OCI-M1 (cell line): Measurements from ENCODE around the gene ADAMTS4.

Source experiments
- DNase-seq: peaks from one replicate; lab custom pipeline; 2025; lab: John Stamatoyannopoulos, UW

The ADAMTS4 gene

GRCh38 chr1:161173711-161174110 is 25.1 kb downstream of the ADAMTS4 start:
- no peak for DNase-seq

GRCh38 chr1:161172776-161173376 is 26.0 kb downstream of the ADAMTS4 start:
- no peak for DNase-seq

DNA sequence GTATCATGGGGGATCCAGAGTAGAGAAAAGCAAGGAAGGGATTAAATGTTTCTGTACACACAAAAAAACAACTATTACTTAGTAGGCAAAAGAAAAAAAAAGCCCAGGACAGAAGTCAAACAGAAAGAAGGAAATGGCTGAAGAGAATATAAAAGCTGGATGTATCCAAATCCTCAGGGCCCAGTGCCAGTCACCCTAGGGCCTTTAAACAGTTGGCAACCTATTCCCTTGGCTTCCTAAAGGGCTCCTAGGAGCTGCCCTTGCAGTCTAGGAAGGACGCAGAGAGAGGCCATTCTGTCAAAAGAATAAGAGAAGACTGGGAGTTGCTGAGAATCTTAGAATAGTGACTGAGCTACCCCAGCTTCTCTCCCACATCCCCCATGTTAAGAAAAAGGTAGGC is 26.5 kb downstream of the ADAMTS4 start:
- no peak for DNase-seq

GRCh38 chr1:161171696-161172095 is 27.2 kb downstream of the ADAMTS4 start:
- DNase-seq, result no peak

GRCh38 chr1:161171191-161171590 is 27.7 kb downstream of the ADAMTS4 start:
- DNase-seq, result no peak

- DNase-seq, result no peak
These were observed 29.9 kb downstream of the ADAMTS4 start for GRCh38 chr1:161168906-161169305.

DNA sequence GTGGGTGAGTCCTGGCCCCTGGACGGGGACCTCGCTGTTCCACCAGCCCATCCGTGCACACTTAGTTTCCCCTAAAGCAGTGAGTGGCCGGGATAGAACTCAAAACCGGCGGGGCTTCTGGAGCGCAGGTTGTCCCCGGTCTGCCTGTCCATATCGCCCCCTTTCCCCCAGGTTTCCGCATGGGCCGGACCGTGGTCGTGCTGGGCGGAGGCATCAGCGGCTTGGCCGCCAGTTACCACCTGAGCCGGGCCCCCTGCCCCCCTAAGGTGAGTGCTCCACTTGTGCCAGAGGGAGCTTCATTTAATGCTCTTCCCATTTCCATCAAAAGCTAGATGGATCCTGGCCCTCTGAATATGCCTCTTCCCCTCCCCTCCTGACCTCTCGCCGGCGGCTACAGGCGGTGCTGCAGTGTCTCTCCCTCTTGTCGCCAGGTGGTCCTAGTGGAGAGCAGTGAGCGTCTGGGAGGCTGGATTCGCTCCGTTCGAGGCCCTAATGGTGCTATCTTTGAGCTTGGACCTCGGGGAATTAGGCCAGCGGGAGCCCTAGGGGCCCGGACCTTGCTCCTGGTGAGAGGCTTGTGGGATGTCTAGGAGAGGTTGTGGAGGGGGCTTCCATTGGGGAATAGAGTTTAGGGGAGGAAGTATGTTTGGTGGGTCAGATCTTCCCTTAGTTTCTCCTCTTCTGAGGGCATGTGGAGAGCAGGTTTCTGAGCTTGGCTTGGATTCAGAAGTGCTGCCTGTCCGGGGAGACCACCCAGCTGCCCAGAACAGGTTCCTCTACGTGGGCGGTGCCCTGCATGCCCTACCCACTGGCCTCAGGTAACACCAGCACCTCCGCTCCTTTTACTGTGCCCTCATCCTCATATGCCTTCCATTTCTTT is 31.9 kb downstream of the ADAMTS4 start:
- peak; percentile 84 for DNase-seq

- DNase-seq, result peak; percentile 100
These were observed 32.8 kb downstream of the ADAMTS4 start, which contains the start of gene PPOX for GRCh38 chr1:161165742-161166668. Gene PPOX, plus strand, starts transcription at chr1:161166426. Its CDS starts 422 bp downstream, at chr1:161166848.

- no peak for DNase-seq
These were observed 33.8 kb downstream of the ADAMTS4 start for GRCh38 chr1:161164901-161165610.

DNA sequence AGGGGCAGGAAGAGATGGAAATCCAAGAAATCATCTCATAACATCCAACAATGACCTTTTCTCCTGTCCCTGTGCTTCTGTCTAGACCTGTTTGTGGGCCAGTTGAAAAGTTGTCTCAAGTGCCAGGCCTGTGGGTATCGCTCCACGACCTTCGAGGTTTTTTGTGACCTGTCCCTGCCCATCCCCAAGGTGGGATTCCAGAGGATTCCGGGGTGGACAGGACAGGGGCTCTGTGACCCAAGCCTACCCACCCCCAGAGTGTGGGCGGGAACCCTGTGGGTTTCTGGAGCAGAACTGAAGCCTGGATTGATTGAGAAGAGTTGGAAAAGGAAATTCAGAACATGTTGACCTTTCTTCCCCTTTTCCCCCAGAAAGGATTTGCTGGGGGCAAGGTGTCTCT is 35.1 kb downstream of the ADAMTS4 start:
- no peak for DNase-seq

DNA sequence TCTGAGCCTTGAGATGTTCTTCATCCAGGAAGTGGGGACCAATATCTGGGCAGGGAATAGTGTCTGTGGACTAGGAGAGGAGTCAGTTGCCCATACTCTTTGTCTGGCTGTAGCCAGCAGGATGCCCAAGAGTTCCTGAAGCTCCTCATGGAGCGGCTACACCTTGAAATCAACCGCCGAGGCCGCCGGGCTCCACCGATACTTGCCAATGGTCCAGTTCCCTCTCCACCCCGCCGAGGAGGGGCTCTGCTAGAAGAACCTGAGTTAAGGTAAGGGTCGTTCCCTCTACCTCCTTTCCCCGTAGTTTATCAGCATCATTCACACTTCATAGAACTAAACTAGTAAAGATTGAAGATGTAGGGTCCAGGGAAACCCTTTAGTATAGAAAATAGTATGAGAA is 36.0 kb downstream of the ADAMTS4 start:
- no peak for DNase-seq

DNA sequence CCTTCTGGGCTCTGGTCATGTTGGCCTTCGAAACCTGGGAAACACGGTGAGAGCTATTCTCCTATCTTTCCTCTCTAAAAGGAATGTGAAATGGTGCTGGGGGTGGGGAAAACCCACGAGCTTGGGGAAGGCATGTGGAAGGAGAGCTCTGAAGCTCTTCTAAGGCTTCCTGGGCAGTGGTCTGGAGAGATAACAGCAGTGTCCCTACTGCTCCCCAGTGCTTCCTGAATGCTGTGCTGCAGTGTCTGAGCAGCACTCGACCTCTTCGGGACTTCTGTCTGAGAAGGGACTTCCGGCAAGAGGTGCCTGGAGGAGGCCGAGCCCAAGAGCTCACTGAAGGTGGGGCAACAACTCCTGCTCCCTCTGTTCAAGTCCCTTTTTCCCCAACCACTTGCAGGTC is 36.8 kb downstream of the ADAMTS4 start:
- DNase-seq, result no peak

GRCh38 chr1:161161652-161162051 is 37.2 kb downstream of the ADAMTS4 start:
- no peak for DNase-seq

DNA sequence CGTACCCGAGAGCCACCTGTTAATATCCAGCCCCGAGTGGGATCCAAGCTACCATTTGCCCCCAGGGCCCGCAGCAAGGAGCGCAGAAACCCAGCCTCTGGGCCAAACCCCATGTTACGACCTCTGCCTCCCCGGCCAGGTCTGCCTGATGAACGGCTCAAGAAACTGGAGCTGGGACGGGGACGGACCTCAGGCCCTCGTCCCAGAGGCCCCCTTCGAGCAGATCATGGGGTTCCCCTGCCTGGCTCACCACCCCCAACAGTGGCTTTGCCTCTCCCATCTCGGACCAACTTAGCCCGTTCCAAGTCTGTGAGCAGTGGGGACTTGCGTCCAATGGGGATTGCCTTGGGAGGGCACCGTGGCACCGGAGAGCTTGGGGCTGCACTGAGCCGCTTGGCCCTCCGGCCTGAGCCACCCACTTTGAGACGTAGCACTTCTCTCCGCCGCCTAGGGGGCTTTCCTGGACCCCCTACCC is 38.1 kb downstream of the ADAMTS4 start:
- no peak for DNase-seq

DNA sequence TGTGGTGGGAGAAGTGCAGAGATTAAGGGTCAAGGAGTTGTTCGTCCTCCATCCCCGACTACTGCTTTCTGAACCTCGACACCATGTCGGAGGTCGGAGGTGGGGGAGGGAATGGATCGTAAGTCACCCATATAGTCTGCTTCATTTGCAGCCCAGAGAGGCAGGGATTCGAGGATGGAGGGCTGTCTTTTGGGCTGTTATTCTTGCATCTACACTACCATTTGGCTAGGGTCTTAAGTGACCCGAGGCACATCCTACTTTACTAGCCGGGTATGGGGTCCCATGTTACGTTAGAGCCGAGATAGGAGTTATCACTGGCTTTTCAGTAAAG is 39.0 kb downstream of the ADAMTS4 start:
- DNase-seq, result no peak

GRCh38 chr1:161159087-161159912 is 39.6 kb downstream of the ADAMTS4 start, which contains the start of gene USP21:
Gene USP21, plus strand, starts transcription at chr1:161159500. Its CDS starts 1,141 bp downstream, at chr1:161160641.
- DNase-seq, result peak; percentile 96

DNA sequence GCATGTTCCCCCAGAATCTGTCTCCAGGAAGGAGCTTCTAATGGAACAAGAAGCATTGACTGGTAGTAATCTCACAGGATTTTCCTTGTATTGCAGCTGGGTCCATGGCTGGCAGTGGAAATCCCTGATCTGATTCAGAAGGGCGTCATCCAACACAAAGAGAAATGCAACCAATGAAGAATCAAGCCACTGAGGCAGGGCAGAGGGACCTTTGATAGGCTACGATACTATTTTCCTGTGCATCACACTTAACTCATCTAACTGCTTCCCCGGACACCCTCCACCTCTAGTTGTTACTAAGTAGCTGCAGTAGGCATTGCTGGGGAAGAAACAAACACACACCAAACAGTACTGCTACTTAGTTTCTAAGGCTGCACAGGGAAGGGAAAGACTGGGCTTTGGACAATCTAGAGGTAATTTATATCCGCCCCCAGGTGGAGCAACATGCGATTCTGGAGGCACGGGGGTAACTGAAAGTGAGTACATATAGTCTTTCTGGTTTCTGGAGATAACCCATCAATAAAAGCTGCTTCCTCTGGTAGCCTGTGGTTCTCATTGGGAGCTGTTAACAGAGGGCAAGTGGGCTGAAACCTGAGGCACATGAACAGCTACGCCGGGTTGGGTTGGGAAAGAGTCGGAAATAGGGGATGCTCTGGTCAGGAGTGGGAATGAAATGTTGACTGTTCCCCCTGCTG is 40.4 kb downstream of the ADAMTS4 start:
- DNase-seq, result peak; percentile 61

DNA sequence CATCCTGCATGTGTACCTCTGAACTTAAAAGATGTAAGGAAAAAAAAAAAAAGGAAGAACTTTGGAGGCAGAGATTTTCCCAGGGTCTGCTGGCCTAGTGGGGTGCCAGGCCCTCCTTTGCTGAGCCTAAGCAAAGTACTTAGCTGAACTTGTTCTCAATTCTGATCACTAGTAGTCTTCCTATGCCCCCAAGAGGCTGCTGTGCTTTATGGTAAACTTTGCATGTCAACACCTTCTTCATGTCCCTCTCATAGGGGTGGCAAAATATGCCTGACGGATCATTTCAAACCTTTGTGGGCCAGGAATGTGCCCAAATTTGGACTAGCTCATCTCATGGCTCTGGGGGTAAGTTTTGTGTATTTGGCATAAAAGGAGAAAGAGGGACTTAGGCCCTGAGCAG is 41.0 kb downstream of the ADAMTS4 start:
- DNase-seq, result no peak

DNA sequence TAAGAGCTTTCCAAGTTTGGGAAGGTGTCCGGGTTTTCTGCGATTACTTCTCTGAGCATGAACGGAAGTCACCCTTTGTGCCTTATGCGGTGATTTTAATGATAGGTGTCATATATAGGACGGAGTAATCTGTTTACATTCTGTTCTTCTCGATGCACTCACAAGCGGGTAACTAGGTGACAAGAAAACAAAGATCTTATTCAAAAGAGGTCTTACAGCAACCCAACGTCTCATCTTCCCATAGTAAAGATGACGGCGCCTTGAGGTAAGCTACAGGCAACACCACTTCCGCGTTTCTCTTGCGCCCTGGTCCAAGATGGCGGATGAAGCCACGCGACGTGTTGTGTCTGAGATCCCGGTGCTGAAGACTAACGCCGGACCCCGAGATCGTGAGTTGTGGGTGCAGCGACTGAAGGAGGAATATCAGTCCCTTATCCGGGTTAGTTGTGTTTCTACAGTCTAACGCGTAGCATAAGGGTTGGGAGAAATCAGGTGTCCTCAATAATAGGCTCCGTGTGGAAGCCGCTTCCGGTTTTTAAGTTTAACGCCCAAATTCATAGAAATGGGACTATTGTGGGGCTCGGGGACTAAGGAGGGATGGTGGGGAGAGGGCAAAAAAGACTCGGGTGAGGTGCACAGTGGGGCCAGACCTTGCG is 45.0 kb downstream of the ADAMTS4 start, which contains the start of gene UFC1:
UFC1 (plus strand) TSS at position 297 of the 656 bp plus-strand sequence; CDS start at position 317, 20 bp downstream.
- peak; percentile 95 for DNase-seq
